Cardiac muscle cell (in vitro differentiated cells and primary cell): ENCODE measurements around the gene PELI2. TPM values are rescaled to one million over a fixed set of nuclear protein-coding genes. Genes with fewer than 3 reads are reported as not detected.

Experiments
- DNase-seq, 2 donors: peaks; one replicate each; pipeline versions ENCODE4 v3.0.0 to v3.0.0-alpha.2; 2010 to 2017; ENCODE audit warnings: low read depth in 1 of 2, low spot score in 1 of 2
- H3K27ac ChIP-seq: fragments of 200-600 bp; sonication (generic); 2 replicates; pipeline ENCODE4 v1.5.1; 2016
- H3K27me3 ChIP-seq: fragments of 200-600 bp; sonication (generic); 2 replicates; pipeline ENCODE4 v1.6.0; 2016; ENCODE audit warnings: control low read depth
- H3K36me3 ChIP-seq: fragments of 200-600 bp; sonication (generic); 2 replicates; pipeline ENCODE4 v1.5.1; 2016; ENCODE audit warnings: control low read depth
- H3K4me1 ChIP-seq: fragments of 200-600 bp; sonication (generic); 2 replicates; pipeline ENCODE4 v1.8.1; 2017; ENCODE audit warnings: low read depth, mild to moderate bottlenecking, mixed run types
- H3K4me3 ChIP-seq: fragments of 200-600 bp; sonication (generic); 2 replicates; pipeline ENCODE4 v1.5.1; 2016; ENCODE audit warnings: mild to moderate bottlenecking
- H3K9me3 ChIP-seq: fragments of 200-600 bp; sonication (generic); 2 replicates; pipeline ENCODE4 v1.5.1; 2017; ENCODE audit warnings: low read depth, mild to moderate bottlenecking, control low read depth
- CTCF ChIP-seq: IDR thresholded peaks from 2 replicates; pipeline ENCODE4 v1.5.1; 2012; ENCODE audit warnings: low read depth, mild to moderate bottlenecking, low read length
- polyA plus RNA-seq: library from polyadenylated mRNA; unstranded; fragments of >200 nt; fragmentation: Nextera tagmentation; extraction: Ambion mirVana; gene quantifications from 2 replicates; pipeline ENCODE4 v1.2.1, GENCODE V29; 2016
- total RNA-seq: library from RNA; depleted of rRNA; stranded (reverse); fragments of >200 nt; gene quantifications from 2 replicates; pipeline ENCODE4 v1.2.3, GENCODE V29; 2016

The PELI2 gene
- total and polyA plus RNA-seq, 2 experiments from 2014 or later: 1.7 to 4.9 TPM

- Histone ChIP-seq H3K36me3 (no peaks in the 10 kb centered on the region), H3K27me3 (no peaks in the 10 kb centered on the region), H3K9me3 (no peaks in the 10 kb centered on the region), H3K4me1 (no peaks in the 10 kb centered on the region), H3K4me3 (no peak overlapping the region), H3K27ac (no peak overlapping the region)
- no peak for DNase-seq
- TF ChIP-seq CTCF: no peak
Observed at GRCh38 chr14:56136571-56137452, 18.6 kb downstream of the PELI2 start.

- H3K27me3 ChIP-seq: no peaks in the 10 kb centered on the region
- no peak for DNase-seq
- H3K4me3 ChIP-seq: no peak overlapping the region
- no peaks in the 10 kb centered on the region for H3K36me3 ChIP-seq
- TF ChIP-seq CTCF: no peak
- no peak overlapping the region for H3K27ac ChIP-seq
- no peaks in the 10 kb centered on the region for H3K9me3 ChIP-seq
- no peaks in the 10 kb centered on the region for H3K4me1 ChIP-seq
Observed at GRCh38 chr14:56137453-56137807, 19.2 kb downstream of the PELI2 start.

- TF ChIP-seq CTCF: no peak
- Histone ChIP-seq H3K4me3 (no peak overlapping the region), H3K36me3 (no peaks in the 10 kb centered on the region), H3K27me3 (no peaks in the 10 kb centered on the region), H3K9me3 (no peaks in the 10 kb centered on the region), H3K4me1 (no peaks in the 10 kb centered on the region), H3K27ac (no peak overlapping the region)
- DNase-seq: no peak
Observed at GRCh38 chr14:56137849-56138248, 19.6 kb downstream of the PELI2 start.

- Histone ChIP-seq H3K27ac (no peak overlapping the region), H3K4me3 (no peak overlapping the region), H3K4me1 (no peaks in the 10 kb centered on the region), H3K9me3 (no peaks in the 10 kb centered on the region), H3K36me3 (no peaks in the 10 kb centered on the region), H3K27me3 (no peaks in the 10 kb centered on the region)
- DNase-seq: no peak
- TF ChIP-seq CTCF: no peak
Observed at GRCh38 chr14:56138928-56139327, 20.7 kb downstream of the PELI2 start.

- DNase-seq: no peak
- no peak overlapping the region for H3K27ac ChIP-seq
- no peaks in the 10 kb centered on the region for H3K4me1 ChIP-seq
- no peaks in the 10 kb centered on the region for H3K36me3 ChIP-seq
- no peaks in the 10 kb centered on the region for H3K9me3 ChIP-seq
- no peak overlapping the region for H3K4me3 ChIP-seq
- no peak for TF ChIP-seq CTCF
- no peaks in the 10 kb centered on the region for H3K27me3 ChIP-seq
Observed at GRCh38 chr14:56142314-56142713, 24.1 kb downstream of the PELI2 start.
